HPDE6-E6E7 (cell line): ENCODE data around the gene HIC1.

Source experiments
- DNase-seq: peaks from one replicate; pipeline ENCODE4 v3.0.0; 2011; ENCODE audit warnings: missing footprints; ENCODE audit errors: extremely low spot score

Gene HIC1

GRCh38 chr17:2076087-2076984 is 21.4 kb downstream of the HIC1 start:
- no peak for DNase-seq

GRCh38 chr17:2077040-2077439 is 22.1 kb downstream of the HIC1 start:
- no peak for DNase-seq

GRCh38 chr17:2081564-2081963 is 26.7 kb downstream of the HIC1 start:
- DNase-seq, result no peak

GRCh38 chr17:2082003-2082781 is 27.3 kb downstream of the HIC1 start:
- DNase-seq, result no peak

GRCh38 chr17:2083613-2084035 is 28.7 kb downstream of the HIC1 start:
- DNase-seq, result no peak

- DNase-seq, result no peak
These were observed 29.3 kb downstream of the HIC1 start for GRCh38 chr17:2084036-2084765.

- no peak for DNase-seq
These were observed 30.1 kb downstream of the HIC1 start for GRCh38 chr17:2084766-2085647.

GRCh38 chr17:2085648-2085949 is 30.7 kb downstream of the HIC1 start:
- DNase-seq, result no peak

GRCh38 chr17:2086306-2086705 is 31.4 kb downstream of the HIC1 start:
- DNase-seq, result no peak

GRCh38 chr17:2087597-2088211 is 32.8 kb downstream of the HIC1 start:
- no peak for DNase-seq

GRCh38 chr17:2089021-2089422 is 34.1 kb downstream of the HIC1 start:
- no peak for DNase-seq

GRCh38 chr17:2090210-2090641 is 35.3 kb downstream of the HIC1 start:
- DNase-seq, result no peak

- no peak for DNase-seq
These were observed 36.1 kb downstream of the HIC1 start for GRCh38 chr17:2090804-2091534.

GRCh38 chr17:2092253-2092652 is 37.4 kb downstream of the HIC1 start:
- DNase-seq, result no peak

GRCh38 chr17:2093349-2093748 is 38.4 kb downstream of the HIC1 start:
- DNase-seq, result no peak

- no peak for DNase-seq
These were observed 40.1 kb downstream of the HIC1 start for GRCh38 chr17:2094891-2095535.

GRCh38 chr17:2095536-2095910 is 40.6 kb downstream of the HIC1 start:
- DNase-seq, result no peak

GRCh38 chr17:2101448-2102257 is 46.8 kb downstream of the HIC1 start:
- DNase-seq, result peak; percentile 83
